DOHH2 (cell line): Measurements from ENCODE around the gene DACH1.

Source experiments
- CTCF ChIP-seq: fragments of 200-600 bp; sonication (generic); IDR thresholded peaks from one replicate; pipeline ENCODE4 v1.5.1; 2014; ENCODE audit warnings: antibody characterized with exemption, mild to moderate bottlenecking, low read depth, low read length; ENCODE audit not compliant: poor library complexity, severe bottlenecking
- EZH2phosphoT487 ChIP-seq: fragments of 200-600 bp; sonication (generic); IDR thresholded peaks from 2 replicates; pipeline ENCODE4 v1.6.1; 2017; ENCODE audit warnings: borderline replicate concordance, mild to moderate bottlenecking, antibody characterized with exemption, low read length, moderate library complexity, mixed read lengths

GRCh38 chr13:71772361-71772760, 94.6 kb downstream of the DACH1 start:
- no peak for TF ChIP-seq CTCF
- no peak for TF ChIP-seq EZH2phosphoT487
